CD4-positive, alpha-beta T cell treated with Interleukin-2 at 100 ng/mL for 4 hours (primary cell): ENCODE results near the gene MSGN1.
A peak's percentile ranks its signal among the peaks of the same experiment; 100 is the strongest.

Source experiments
- DNase-seq: peaks from one replicate; pipeline ENCODE4 v3.0.0-alpha.2; 2020; ENCODE audit warnings: low spot score

The MSGN1 gene

GRCh38 chr2:17847236-17847635 lies 31.0 kb downstream of the MSGN1 start:
- no peak for DNase-seq

DNA sequence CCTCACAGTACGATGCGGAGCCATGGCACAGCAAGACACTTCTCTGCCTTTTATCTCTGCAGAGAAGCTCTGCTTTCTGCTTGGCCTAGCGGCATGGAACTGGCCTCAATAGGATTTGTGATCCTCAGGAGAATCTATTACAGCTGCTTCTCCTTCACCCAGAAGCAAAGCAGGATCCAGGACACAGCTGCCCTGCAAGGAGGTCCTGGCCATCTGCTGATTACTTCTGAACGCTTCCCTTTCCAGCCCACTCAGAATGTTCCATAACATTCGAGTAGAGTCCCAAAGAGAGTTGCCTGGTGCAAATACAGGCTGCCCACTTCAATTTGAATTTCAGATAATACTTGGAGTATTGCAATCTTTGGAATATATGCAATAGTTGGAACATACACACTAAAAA lies 33.0 kb downstream of the MSGN1 start:
- no peak for DNase-seq

DNA sequence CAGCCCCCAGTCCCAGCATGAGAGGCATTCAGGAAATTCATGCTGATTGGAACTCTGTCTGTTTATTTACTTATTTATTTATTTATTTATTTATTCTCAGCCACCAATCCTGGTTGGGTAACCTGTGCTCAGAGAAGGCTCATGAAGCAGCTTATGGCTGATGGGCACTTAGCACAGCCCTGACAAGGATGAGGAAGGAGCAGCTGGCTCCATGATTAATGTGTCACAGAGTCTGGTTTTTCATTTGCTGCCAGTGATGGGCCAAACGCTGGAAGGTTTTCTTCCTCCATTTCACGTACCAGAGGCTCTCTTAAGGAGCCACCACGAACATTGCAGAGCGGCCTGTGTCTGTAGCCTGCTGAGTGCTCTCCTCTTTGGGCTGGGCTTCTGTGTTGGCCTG lies 33.9 kb downstream of the MSGN1 start:
- no peak for DNase-seq

DNA sequence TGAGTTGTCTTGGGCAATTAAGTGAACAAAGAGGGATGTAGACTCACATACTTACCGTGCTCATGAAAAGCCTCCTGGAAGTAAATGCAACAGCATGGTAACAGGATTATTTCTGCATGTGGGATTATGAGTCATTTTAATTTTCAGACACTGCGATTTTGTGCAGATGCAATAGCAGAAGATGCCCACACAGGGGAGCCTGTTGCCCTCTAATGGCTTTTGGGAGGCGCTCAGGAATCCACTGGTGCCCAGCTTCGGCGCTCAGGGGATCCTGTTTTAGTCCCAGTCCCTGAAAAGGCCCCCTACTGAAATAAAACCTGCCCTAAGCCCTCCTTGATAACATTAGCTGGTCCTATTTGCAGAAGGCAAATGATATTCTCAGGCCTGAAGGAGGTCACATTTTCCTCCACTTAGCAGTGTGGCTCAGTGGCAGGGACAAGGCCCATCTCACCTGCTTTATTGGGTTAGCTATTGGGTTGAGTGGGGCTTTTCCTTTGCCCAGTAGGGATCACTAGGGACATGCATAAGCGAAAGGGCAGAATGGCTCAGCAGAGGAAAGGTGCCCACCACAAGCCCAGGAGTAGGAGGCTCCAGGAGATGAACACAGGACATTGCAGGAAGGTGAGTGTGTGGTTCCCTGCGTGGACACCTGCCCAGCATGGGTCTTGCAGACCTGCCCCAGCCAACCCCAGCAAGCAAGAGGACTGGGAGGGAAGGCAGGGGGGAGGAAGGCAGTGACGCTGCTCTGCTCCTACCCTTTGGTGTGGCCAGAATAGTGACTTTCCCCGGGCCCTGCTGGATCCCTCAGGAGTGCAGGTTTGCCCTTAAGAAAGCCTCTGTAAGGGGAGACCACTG lies 35.7 kb downstream of the MSGN1 start:
- peak; percentile 8 for DNase-seq

GRCh38 chr2:17853799-17854198 lies 37.5 kb downstream of the MSGN1 start:
- DNase-seq = no peak

DNA sequence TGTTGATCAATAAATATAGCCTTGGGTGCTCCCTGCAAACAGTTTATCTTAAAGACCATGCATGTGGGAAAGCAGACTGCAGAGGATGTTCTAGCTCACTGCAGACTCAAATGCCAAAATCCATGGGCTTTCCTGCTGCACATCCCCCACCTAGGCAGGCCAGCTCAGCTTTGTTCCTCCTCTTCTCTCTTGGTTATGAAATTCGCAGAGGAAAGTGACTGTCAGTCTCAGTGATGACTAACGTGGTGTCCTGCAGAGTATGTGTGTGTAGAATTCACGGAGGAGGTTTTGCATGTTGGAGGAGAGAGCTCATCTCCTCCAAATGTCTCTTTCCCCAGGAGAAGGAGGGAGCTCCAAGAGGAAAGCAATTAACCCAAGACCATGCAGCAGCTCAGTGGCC lies 40.8 kb downstream of the MSGN1 start:
- DNase-seq = no peak

GRCh38 chr2:17858064-17858463 lies 41.8 kb downstream of the MSGN1 start:
- no peak for DNase-seq

DNA sequence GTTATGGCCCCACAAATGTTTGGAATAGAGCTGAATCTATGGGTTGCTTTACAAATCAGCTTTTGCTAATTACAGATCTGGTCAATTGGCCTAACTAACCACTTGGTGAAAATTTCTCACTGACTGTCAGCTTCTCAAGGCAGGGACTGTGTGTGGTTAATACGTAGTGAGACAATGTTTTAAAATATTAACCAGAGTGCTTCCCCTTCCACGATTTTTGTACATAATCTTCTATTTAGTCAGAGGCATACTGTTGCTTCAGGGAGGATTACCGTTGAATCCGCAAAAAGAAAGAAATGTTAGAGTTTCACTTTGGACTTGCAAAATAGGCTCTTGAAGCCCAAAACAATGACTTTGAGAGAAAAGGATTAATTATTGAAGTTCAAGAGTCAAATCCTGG lies 47.3 kb downstream of the MSGN1 start:
- no peak for DNase-seq

DNA sequence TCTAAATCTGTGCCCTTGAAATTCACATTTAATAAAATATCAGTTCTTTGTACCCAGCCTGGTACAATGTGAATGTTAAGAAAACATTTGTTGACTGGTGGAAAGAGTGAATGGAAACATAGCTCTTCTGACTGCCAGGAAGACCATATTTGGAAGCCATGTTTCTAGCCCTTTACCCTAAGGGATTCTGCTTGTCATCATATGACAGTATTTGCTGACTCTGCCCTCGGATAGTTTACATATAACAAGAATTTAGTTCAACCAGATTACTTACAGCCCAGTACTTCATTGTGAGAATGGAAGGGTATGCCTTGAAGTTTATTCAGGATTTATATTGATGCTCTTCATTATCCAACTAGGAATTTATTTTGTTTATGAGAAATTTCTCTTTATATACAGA lies 48.4 kb downstream of the MSGN1 start:
- no peak for DNase-seq

- no peak for DNase-seq
Measured at GRCh38 chr2:17867133-17867532, 50.9 kb downstream of the MSGN1 start.
